Mesothelial cell of epicardium (in vitro differentiated cells): ENCODE data around the gene OSGIN1. TPM values are rescaled to one million over a fixed set of nuclear protein-coding genes. Genes with fewer than 3 reads are reported as not detected.

Experiments
- DNase-seq, 2 experiments: peaks; one replicate each; pipeline ENCODE4 v3.0.0; 2021; ENCODE audit warnings: low spot score in 2 of 2; ENCODE audit not compliant: unreplicated experiment in 2 of 2
- H3K27ac Mint-ChIP-seq: 2 replicates; pipeline ENCODE4 v1.8.0; 2021; ENCODE audit warnings: mixed read lengths
- H3K27me3 Mint-ChIP-seq: 2 replicates; pipeline ENCODE4 v1.8.0; 2021; ENCODE audit warnings: low read depth, mixed read lengths
- H3K36me3 Mint-ChIP-seq: 2 replicates; pipeline ENCODE4 v1.8.0; 2021; ENCODE audit warnings: mixed read lengths
- H3K4me1 Mint-ChIP-seq: 2 replicates; pipeline ENCODE4 v1.8.0; 2021; ENCODE audit warnings: mixed read lengths
- H3K4me3 Mint-ChIP-seq: 2 replicates; pipeline ENCODE4 v1.8.0; 2021; ENCODE audit warnings: mild to moderate bottlenecking, moderate library complexity, mixed read lengths
- H3K9me3 Mint-ChIP-seq: 2 replicates; pipeline ENCODE4 v1.8.0; 2021; ENCODE audit warnings: mixed read lengths
- CTCF ChIP-seq: fragments of 200-600 bp; sonication (generic); IDR thresholded peaks from one replicate; pipeline ENCODE4 v1.5.0; 2021; ENCODE audit warnings: antibody characterized with exemption; ENCODE audit not compliant: unreplicated experiment
- total RNA-seq: library from RNA; stranded (reverse); gene quantifications from 3 replicates; pipeline ENCODE4 v1.2.1, GENCODE V29; 2021

OSGIN1 gene
- total RNA-seq, 1 donor from 2014 or later: 2.5 TPM

GRCh38 chr16:83994087-83994486 lies 41.0 kb downstream of the OSGIN1 start:
- Mint-ChIP-seq H3K27me3 (peaks cover 13% of the 10 kb centered on the region), H3K4me3 (no peak overlapping the region), H3K4me1 (peaks cover 27% of the 10 kb centered on the region), H3K9me3 (no peaks in the 10 kb centered on the region), H3K27ac (no peak overlapping the region), H3K36me3 (no peaks in the 10 kb centered on the region)
- DNase-seq: no peak
- no peak for TF ChIP-seq CTCF

- no peaks in the 10 kb centered on the region for H3K36me3 Mint-ChIP-seq
- no peak for DNase-seq
Observed at GRCh38 chr16:83994703-83995102, 41.7 kb downstream of the OSGIN1 start.

GRCh38 chr16:83995754-83996153 lies 42.7 kb downstream of the OSGIN1 start:
- H3K4me3 Mint-ChIP-seq: no peak overlapping the region
- H3K4me1 Mint-ChIP-seq: peaks cover 15% of the 10 kb centered on the region
- TF ChIP-seq CTCF: no peak
- H3K27me3 Mint-ChIP-seq: peaks cover 7% of the 10 kb centered on the region
- H3K9me3 Mint-ChIP-seq: no peaks in the 10 kb centered on the region
- no peaks in the 10 kb centered on the region for H3K36me3 Mint-ChIP-seq
- no peak for DNase-seq
- H3K27ac Mint-ChIP-seq: no peak overlapping the region

More at GRCh38 chr16:83994703-83995102, 41.7 kb downstream of the OSGIN1 start:
- H3K27ac Mint-ChIP-seq: no peak overlapping the region
- H3K4me1 Mint-ChIP-seq: peaks cover 21% of the 10 kb centered on the region
- H3K4me3 Mint-ChIP-seq: no peak overlapping the region
- H3K9me3 Mint-ChIP-seq: no peaks in the 10 kb centered on the region
- H3K27me3 Mint-ChIP-seq: peaks cover 10% of the 10 kb centered on the region
- no peak for TF ChIP-seq CTCF

GRCh38 chr16:83996481-83997252 lies 43.6 kb downstream of the OSGIN1 start:
- Mint-ChIP-seq H3K36me3 (no peaks in the 10 kb centered on the region), H3K4me3 (no peak overlapping the region), H3K9me3 (no peaks in the 10 kb centered on the region), H3K27me3 (peaks cover 7% of the 10 kb centered on the region), H3K4me1 (peaks cover 15% of the 10 kb centered on the region), H3K27ac (no peak overlapping the region)
- no peak for DNase-seq
- TF ChIP-seq CTCF: no peak

- Mint-ChIP-seq H3K27me3 (peaks cover 8% of the 10 kb centered on the region), H3K27ac (no peak overlapping the region)
Observed at GRCh38 chr16:83998091-83998490, 45.1 kb downstream of the OSGIN1 start.

More at GRCh38 chr16:83998091-83998490, 45.1 kb downstream of the OSGIN1 start:
- no peaks in the 10 kb centered on the region for H3K36me3 Mint-ChIP-seq
- H3K4me1 Mint-ChIP-seq: peaks cover 6% of the 10 kb centered on the region
- DNase-seq: no peak
- no peaks in the 10 kb centered on the region for H3K9me3 Mint-ChIP-seq
- no peak overlapping the region for H3K4me3 Mint-ChIP-seq
- TF ChIP-seq CTCF: no peak
